SK-N-MC (cell line): ENCODE data around the gene DTWD2.
"Not testable (repeated sequence)": the region's sequence is repeated elsewhere in the genome, so short reads cannot be mapped to it uniquely, and the experiment has no call there.

ENCODE experiments used
- EZH2 ChIP-seq: fragments of 200-600 bp; sonication (generic); IDR thresholded peaks from one replicate; pipeline ENCODE4 v1.6.1; 2017; ENCODE audit warnings: antibody characterized with exemption
- FOXP2 ChIP-seq: optimal IDR thresholded peaks from 2 replicates; pipeline ENCODE3; 2011; ENCODE audit warnings: mild to moderate bottlenecking, moderate library complexity; ENCODE audit not compliant: insufficient read depth; ENCODE audit errors: extremely low read length, control extremely low read depth
- POLR2AphosphoS5 ChIP-seq: IDR thresholded peaks from 2 replicates; pipeline ENCODE4 v1.6.1; 2012; ENCODE audit warnings: mild to moderate bottlenecking, low read depth, low read length, borderline replicate concordance

DNA sequence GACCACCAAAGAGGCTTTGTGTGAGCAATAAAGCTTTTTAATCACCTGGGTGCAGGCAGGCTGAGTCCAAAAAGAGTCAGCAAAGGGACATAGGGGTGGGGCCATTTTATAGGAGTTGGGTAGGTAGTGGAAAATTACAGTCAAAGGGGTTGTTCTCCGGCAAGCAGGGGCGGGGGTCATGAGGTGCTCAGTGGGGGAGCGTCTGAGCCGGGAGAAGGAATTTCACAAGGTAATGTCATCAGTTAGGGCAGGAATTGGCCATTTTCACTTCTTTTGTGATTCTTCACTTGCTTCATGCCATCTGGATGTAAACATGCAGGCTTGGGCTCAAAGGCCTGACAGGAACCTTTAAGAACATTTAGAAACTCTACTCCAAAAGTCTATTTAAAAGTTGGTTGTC is 36.0 kb downstream of the DTWD2 start:
- TF ChIP-seq EZH2, POLR2AphosphoS5, FOXP2: not testable (repeated sequence)
